Measurements from ENCODE around the gene LRRTM2. TPM values are rescaled to one million over a fixed set of nuclear protein-coding genes. Genes with fewer than 3 reads are reported as not detected.

Gene LRRTM2
- total RNA-seq, 1 donor from 2014 or later, result 1.2 TPM

GRCh38 chr5:138909734-138910133 lies 34.6 kb upstream of the LRRTM2 start:
- Histone ChIP-seq H3K27me3 (no peaks in the 10 kb centered on the region), H3K36me3 (peaks cover 0 to 26% of the 10 kb centered on the region in 2 donors), H3K9me3 (no peaks in the 10 kb centered on the region), H3K4me3 (no peak overlapping the region), H3K27ac (no peak overlapping the region), H3K4me1 (no peaks in the 10 kb centered on the region)
- no peak for DNase-seq (ENCODE audit: extremely low spot score in 2 of 2)
- no peak for TF ChIP-seq POLR2AphosphoS5 (IDR thresholded peaks at IDR 0.05; ENCODE audit: insufficient read depth in 1 of 2, low read depth in 1 of 2)
- TF ChIP-seq POLR2A (IDR thresholded peaks at IDR 0.05), result no peak
- TF ChIP-seq CTCF (IDR thresholded peaks at IDR 0.05), result no peak
- intact Hi-C loops (cut with DNase I), result no loop called here

DNA sequence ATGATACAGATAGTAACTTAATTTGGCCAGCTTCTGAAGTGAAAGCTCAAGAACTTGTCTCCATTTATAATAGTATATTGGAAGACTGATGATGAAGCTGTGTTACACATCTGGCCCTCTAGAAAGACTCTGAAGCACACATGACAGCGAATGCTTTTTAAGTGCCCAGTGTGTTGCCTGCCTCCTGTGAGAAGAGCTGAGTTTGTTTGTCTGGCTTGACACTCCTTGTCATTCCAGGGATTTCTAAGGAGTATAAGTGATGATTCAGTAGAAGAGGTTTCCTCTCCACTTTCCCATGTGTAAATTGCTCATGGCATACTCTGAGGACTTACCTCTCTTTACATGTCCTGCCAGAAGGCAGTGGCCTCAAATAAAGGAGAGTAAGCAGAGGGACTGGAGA lies 30.4 kb upstream of the LRRTM2 start:
- Histone ChIP-seq H3K36me3 (peaks cover 0 to 30% of the 10 kb centered on the region in 2 donors), H3K4me3 (no peak overlapping the region), H3K4me1 (no peaks in the 10 kb centered on the region), H3K27ac (no peak overlapping the region), H3K27me3 (no peaks in the 10 kb centered on the region), H3K9me3 (no peaks in the 10 kb centered on the region)
- no peak for DNase-seq (ENCODE audit: extremely low spot score in 2 of 2)
- intact Hi-C loops (cut with DNase I), result no loop called here
- TF ChIP-seq POLR2AphosphoS5 (IDR thresholded peaks at IDR 0.05; ENCODE audit: insufficient read depth in 1 of 2, low read depth in 1 of 2) (no peak), CTCF (IDR thresholded peaks at IDR 0.05) (no peak)

GRCh38 chr5:138903130-138903775 lies 28.1 kb upstream of the LRRTM2 start:
- DNase-seq (ENCODE audit: extremely low spot score in 2 of 2), result no peak
- no peak overlapping the region for H3K27ac ChIP-seq
- no peaks in the 10 kb centered on the region for H3K4me1 ChIP-seq
- H3K36me3 ChIP-seq, result peaks cover 0 to 30% of the 10 kb centered on the region in 2 donors
- H3K9me3 ChIP-seq, result no peaks in the 10 kb centered on the region
- no peaks in the 10 kb centered on the region for H3K27me3 ChIP-seq
- TF ChIP-seq CTCF (IDR thresholded peaks at IDR 0.05) (no peak), POLR2A (IDR thresholded peaks at IDR 0.05) (no peak), POLR2AphosphoS5 (IDR thresholded peaks at IDR 0.05; ENCODE audit: insufficient read depth in 1 of 2, low read depth in 1 of 2) (no peak)
- H3K4me3 ChIP-seq, result no peak overlapping the region
- intact Hi-C loops (cut with DNase I), result no loop called here

GRCh38 chr5:138901716-138902115 lies 26.6 kb upstream of the LRRTM2 start:
- Histone ChIP-seq H3K27ac (no peak overlapping the region), H3K4me1 (no peaks in the 10 kb centered on the region), H3K4me3 (no peak overlapping the region), H3K27me3 (no peaks in the 10 kb centered on the region), H3K9me3 (no peaks in the 10 kb centered on the region), H3K36me3 (peaks cover 0 to 26% of the 10 kb centered on the region in 2 donors)
- no peak for DNase-seq (ENCODE audit: extremely low spot score in 2 of 2)
- intact Hi-C loops (cut with DNase I), result no loop called here
- TF ChIP-seq POLR2AphosphoS5 (IDR thresholded peaks at IDR 0.05; ENCODE audit: insufficient read depth in 1 of 2, low read depth in 1 of 2), result no peak
- TF ChIP-seq POLR2A (IDR thresholded peaks at IDR 0.05), result no peak
- no peak for TF ChIP-seq CTCF (IDR thresholded peaks at IDR 0.05)

DNA sequence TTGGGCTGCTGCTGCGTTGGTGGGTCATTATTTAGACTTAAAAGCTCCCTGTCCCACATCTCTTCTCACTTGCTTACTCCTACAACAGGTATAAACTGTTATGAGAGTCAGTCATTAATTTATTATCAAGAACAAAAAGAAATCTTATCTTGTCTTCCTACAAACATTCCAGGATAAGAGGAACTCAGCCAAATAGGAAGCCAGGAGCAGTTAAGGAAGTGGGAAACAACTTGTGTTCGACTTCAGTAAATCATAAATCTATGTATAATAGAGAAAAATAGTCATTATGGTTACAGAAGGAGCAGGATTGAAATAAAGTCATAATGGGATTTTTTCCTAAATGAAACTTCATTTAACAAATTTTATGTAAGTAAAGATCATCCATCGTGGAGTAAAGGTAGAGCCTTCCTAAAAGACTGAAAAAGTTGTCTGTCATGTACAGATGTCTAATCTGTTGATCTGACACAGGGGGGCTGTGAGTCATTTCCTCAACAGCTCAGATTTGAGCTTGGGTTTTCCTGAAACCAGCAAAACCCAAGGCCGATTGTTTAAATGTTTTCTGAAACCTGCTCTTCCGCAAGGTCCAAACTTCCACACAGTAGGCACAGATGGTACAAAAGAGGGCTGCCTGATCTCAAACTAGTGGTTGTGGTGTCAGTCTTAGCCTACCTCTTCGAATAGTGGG lies 25.3 kb upstream of the LRRTM2 start:
- no peak for DNase-seq (ENCODE audit: extremely low spot score in 2 of 2)
- intact Hi-C loops (cut with DNase I), result no loop called here
- peak in 1 of 2 donors; percentile 18 for TF ChIP-seq POLR2AphosphoS5 (IDR thresholded peaks at IDR 0.05; ENCODE audit: insufficient read depth in 1 of 2, low read depth in 1 of 2)
- no peak for TF ChIP-seq CTCF (IDR thresholded peaks at IDR 0.05)
- no peaks in the 10 kb centered on the region for H3K9me3 ChIP-seq
- no peaks in the 10 kb centered on the region for H3K27me3 ChIP-seq
- peaks cover 0 to 16% of the 10 kb centered on the region in 2 donors for H3K36me3 ChIP-seq
- H3K4me3 ChIP-seq, result no peak overlapping the region
- no peak overlapping the region for H3K27ac ChIP-seq
- H3K4me1 ChIP-seq, result no peaks in the 10 kb centered on the region

All from vagina (tissue), 2 donors.